ENCODE measurements around the gene INF2. TPM values are rescaled to one million over a fixed set of nuclear protein-coding genes. Genes with fewer than 3 reads are reported as not detected.

INF2 gene
- total RNA-seq, 1 experiment from 2014 or later = 70.9 TPM

- POLR2A ChIA-PET (ENCODE audit: low non-redundant PET) = no interaction called here
- DNase-seq (ENCODE audit: low spot score) = no peak
- Histone ChIP-seq H3K36me3 (ENCODE audit: insufficient read depth, low read length, poor library complexity, severe bottlenecking) (peaks cover 5% of the 10 kb centered on the region), H3K4me1 (ENCODE audit: insufficient read depth, low read length, poor library complexity, severe bottlenecking) (peaks cover 9% of the 10 kb centered on the region), H3K27me3 (replicated peaks; ENCODE audit: insufficient read depth, low read depth, low read length, poor library complexity) (no peaks in the 10 kb centered on the region), H3K9me3 (ENCODE audit: low read depth, low read length, poor library complexity, severe bottlenecking) (no peaks in the 10 kb centered on the region), H3K27ac (ENCODE audit: low read depth, low read length, poor library complexity, severe bottlenecking) (no peak overlapping the region), H3K4me3 (ENCODE audit: low read depth, low read length, poor library complexity, severe bottlenecking) (no peak overlapping the region)
- intact Hi-C loops (cut with micrococcal nuclease; ENCODE audit: unreplicated experiment) = no loop called here
- no peak for TF ChIP-seq EZH2 (IDR thresholded peaks at IDR 0.05; ENCODE audit: borderline replicate concordance, low read depth, low read length, poor library complexity, severe bottlenecking)
- no peak for TF ChIP-seq CTCF (conservative IDR thresholded peaks at IDR 0.05; ENCODE audit: low read depth, low read length)
- CTCF ChIA-PET = no interaction called here
- BruUV-seq (replicated peaks) = no TSS peak
These were observed 32.4 kb downstream of the INF2 start for GRCh38 chr14:104721505-104722431.

- Histone ChIP-seq H3K9me3 (ENCODE audit: low read depth, low read length, poor library complexity, severe bottlenecking) (no peaks in the 10 kb centered on the region), H3K27ac (ENCODE audit: low read depth, low read length, poor library complexity, severe bottlenecking) (no peak overlapping the region), H3K27me3 (replicated peaks; ENCODE audit: insufficient read depth, low read depth, low read length, poor library complexity) (no peaks in the 10 kb centered on the region), H3K4me1 (ENCODE audit: insufficient read depth, low read length, poor library complexity, severe bottlenecking) (peaks cover 9% of the 10 kb centered on the region), H3K4me3 (ENCODE audit: low read depth, low read length, poor library complexity, severe bottlenecking) (no peak overlapping the region), H3K36me3 (ENCODE audit: insufficient read depth, low read length, poor library complexity, severe bottlenecking) (peaks cover 5% of the 10 kb centered on the region)
- POLR2A ChIA-PET (ENCODE audit: low non-redundant PET) = no interaction called here
- intact Hi-C loops (cut with micrococcal nuclease; ENCODE audit: unreplicated experiment) = no loop called here
- no peak for TF ChIP-seq CTCF (conservative IDR thresholded peaks at IDR 0.05; ENCODE audit: low read depth, low read length)
- TF ChIP-seq EZH2 (IDR thresholded peaks at IDR 0.05; ENCODE audit: borderline replicate concordance, low read depth, low read length, poor library complexity, severe bottlenecking) = no peak
- BruUV-seq (replicated peaks) = no TSS peak
- CTCF ChIA-PET = no interaction called here
- DNase-seq (ENCODE audit: low spot score) = no peak
These were observed 33.7 kb downstream of the INF2 start for GRCh38 chr14:104722938-104723650.

- Histone ChIP-seq H3K36me3 (ENCODE audit: insufficient read depth, low read length, poor library complexity, severe bottlenecking) (peaks cover 5% of the 10 kb centered on the region), H3K27me3 (replicated peaks; ENCODE audit: insufficient read depth, low read depth, low read length, poor library complexity) (no peaks in the 10 kb centered on the region), H3K4me3 (ENCODE audit: low read depth, low read length, poor library complexity, severe bottlenecking) (peak within 1 kb of the TSS; percentile 40), H3K4me1 (ENCODE audit: insufficient read depth, low read length, poor library complexity, severe bottlenecking) (peaks cover 9% of the 10 kb centered on the region), H3K9me3 (ENCODE audit: low read depth, low read length, poor library complexity, severe bottlenecking) (no peaks in the 10 kb centered on the region), H3K27ac (ENCODE audit: low read depth, low read length, poor library complexity, severe bottlenecking) (no peak within 1 kb of the TSS)
- ChIA-PET POLR2A (ENCODE audit: low non-redundant PET) (interaction anchor here (0.6 kb wide), 1 partner anchor 101 kb away, joined by 3 read pairs; no protein-coding TSS in a partner anchor), CTCF (no interaction called here)
- intact Hi-C loops (cut with micrococcal nuclease; ENCODE audit: unreplicated experiment) = no loop called here
- no peak for DNase-seq (ENCODE audit: low spot score)
- BruUV-seq (replicated peaks) = no TSS peak
- no peak for TF ChIP-seq EZH2 (IDR thresholded peaks at IDR 0.05; ENCODE audit: borderline replicate concordance, low read depth, low read length, poor library complexity, severe bottlenecking)
- peak; percentile 66 for TF ChIP-seq CTCF (conservative IDR thresholded peaks at IDR 0.05; ENCODE audit: low read depth, low read length)
These were observed 34.4 kb downstream of the INF2 start, which contains the start of gene ADSS1 for GRCh38 chr14:104723651-104724406. Gene ADSS1 (plus strand): TSS chr14:104724229. CDS start chr14:104724271, 42 bp downstream.
